ENCODE measurements around the gene SF3B6. TPM values are rescaled to one million over a fixed set of nuclear protein-coding genes. Genes with fewer than 3 reads are reported as not detected.

Gene SF3B6
- total RNA-seq, 1 donor from 2014 or later, result 105 TPM

DNA sequence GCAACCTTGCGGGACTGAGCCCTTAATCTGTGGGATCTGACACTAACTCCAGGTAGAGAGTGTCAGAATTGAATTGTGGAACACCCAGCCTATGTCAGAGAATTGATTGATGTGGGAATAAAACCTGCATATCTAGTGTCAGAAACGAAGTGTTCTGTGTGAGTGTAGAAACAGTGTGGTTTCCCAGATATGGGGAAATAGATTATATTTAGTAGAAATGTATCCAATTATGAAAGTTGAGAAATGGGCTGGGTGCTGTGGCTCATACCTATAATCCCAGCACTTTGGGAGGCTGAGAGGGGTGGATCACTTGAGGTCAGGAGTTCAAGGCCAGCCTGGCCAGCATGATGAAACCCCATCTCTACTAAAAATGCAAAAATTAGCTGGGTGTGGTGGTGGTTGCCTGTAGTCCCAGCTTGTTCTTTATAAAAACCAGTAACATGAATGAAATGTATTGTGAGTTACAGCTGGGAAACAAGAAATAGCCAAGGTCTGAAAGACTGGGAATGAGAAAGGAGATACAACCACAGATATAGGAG lies 12.8 kb upstream of the SF3B6 start:
- H3K27ac Mint-ChIP-seq (ENCODE audit: unreplicated experiment), result no peak overlapping the region

DNA sequence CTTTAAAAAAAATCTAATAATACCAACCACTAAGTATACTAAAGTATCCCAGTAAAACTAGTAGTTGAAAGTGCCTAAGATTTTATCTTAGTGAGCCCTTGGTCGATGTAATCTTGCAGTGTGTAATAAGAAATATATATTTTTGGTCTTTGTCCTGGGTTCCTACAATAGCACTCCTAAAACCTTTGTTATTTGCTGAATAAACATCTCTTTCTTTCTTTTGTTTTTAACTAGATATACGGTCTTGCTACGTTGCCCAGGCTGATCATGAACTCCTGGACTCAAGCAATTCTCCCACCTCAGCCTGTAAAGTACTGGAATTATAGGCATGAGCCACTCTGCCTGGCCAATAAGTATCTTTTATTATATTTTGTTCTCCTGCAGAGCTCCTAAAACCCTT lies 10.9 kb upstream of the SF3B6 start:
- DNase-seq (ENCODE audit: low read depth), result no peak
- Mint-ChIP-seq H3K4me3 (ENCODE audit: unreplicated experiment) (no peak overlapping the region), H3K27ac (ENCODE audit: unreplicated experiment) (no peak overlapping the region), H3K27me3 (ENCODE audit: low read depth, unreplicated experiment) (no peaks in the 10 kb centered on the region), H3K36me3 (ENCODE audit: low read depth, unreplicated experiment) (peaks cover 8% of the 10 kb centered on the region), H3K4me1 (ENCODE audit: low read depth, unreplicated experiment) (peaks cover 4% of the 10 kb centered on the region), H3K9me3 (ENCODE audit: unreplicated experiment) (no peaks in the 10 kb centered on the region)
- H3K4me1 ChIP-seq (ENCODE audit: insufficient read depth, low read length), result peaks cover 8% of the 10 kb centered on the region
- H3K4me3 ChIP-seq (ENCODE audit: insufficient read depth, low read depth, low read length), result no peak overlapping the region
- no peak for FAIRE-seq
- H4K20me1 ChIP-seq (ENCODE audit: insufficient read depth, low read length), result no peaks in the 10 kb centered on the region
- H3K4me2 ChIP-seq (ENCODE audit: low read length), result no peak overlapping the region
- H3K9me3 ChIP-seq (ENCODE audit: insufficient read depth, low read depth, low read length), result no peaks in the 10 kb centered on the region
- peaks cover 11% of the 10 kb centered on the region for H3K79me2 ChIP-seq (ENCODE audit: insufficient read depth, low read length)
- no peak for TF ChIP-seq EZH2 (IDR thresholded peaks at IDR 0.05; ENCODE audit: insufficient read depth, low read length)
- TF ChIP-seq, protein P1, sequence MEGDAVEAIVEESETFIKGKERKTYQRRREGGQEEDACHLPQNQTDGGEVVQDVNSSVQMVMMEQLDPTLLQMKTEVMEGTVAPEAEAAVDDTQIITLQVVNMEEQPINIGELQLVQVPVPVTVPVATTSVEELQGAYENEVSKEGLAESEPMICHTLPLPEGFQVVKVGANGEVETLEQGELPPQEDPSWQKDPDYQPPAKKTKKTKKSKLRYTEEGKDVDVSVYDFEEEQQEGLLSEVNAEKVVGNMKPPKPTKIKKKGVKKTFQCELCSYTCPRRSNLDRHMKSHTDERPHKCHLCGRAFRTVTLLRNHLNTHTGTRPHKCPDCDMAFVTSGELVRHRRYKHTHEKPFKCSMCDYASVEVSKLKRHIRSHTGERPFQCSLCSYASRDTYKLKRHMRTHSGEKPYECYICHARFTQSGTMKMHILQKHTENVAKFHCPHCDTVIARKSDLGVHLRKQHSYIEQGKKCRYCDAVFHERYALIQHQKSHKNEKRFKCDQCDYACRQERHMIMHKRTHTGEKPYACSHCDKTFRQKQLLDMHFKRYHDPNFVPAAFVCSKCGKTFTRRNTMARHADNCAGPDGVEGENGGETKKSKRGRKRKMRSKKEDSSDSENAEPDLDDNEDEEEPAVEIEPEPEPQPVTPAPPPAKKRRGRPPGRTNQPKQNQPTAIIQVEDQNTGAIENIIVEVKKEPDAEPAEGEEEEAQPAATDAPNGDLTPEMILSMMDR (IDR thresholded peaks at IDR 0.05; ENCODE audit: insufficient read depth, low read depth, low read length), result no peak
- no peak overlapping the region for H3K27ac ChIP-seq (ENCODE audit: low read depth, low read length)
- H3K36me3 ChIP-seq (ENCODE audit: insufficient read depth, low read length), result peaks cover 8% of the 10 kb centered on the region
- H2AFZ ChIP-seq (ENCODE audit: low read depth, low read length), result no peak overlapping the region
- no peaks in the 10 kb centered on the region for H3K27me3 ChIP-seq (ENCODE audit: insufficient read depth, low read length)
- no peak overlapping the region for H3K9ac ChIP-seq (ENCODE audit: low read length)

More for the DNA sequence above, 12.8 kb upstream of the SF3B6 start:
- no peaks in the 10 kb centered on the region for H3K27me3 ChIP-seq (ENCODE audit: insufficient read depth, low read length)
- no peaks in the 10 kb centered on the region for H3K4me1 ChIP-seq (ENCODE audit: insufficient read depth, low read length)
- Mint-ChIP-seq H3K36me3 (ENCODE audit: low read depth, unreplicated experiment) (no peaks in the 10 kb centered on the region), H3K9me3 (ENCODE audit: unreplicated experiment) (no peaks in the 10 kb centered on the region), H3K4me3 (ENCODE audit: unreplicated experiment) (no peak overlapping the region), H3K4me1 (ENCODE audit: low read depth, unreplicated experiment) (no peaks in the 10 kb centered on the region), H3K27me3 (ENCODE audit: low read depth, unreplicated experiment) (no peaks in the 10 kb centered on the region)
- H3K9ac ChIP-seq (ENCODE audit: low read length), result no peak overlapping the region
- H3K79me2 ChIP-seq (ENCODE audit: insufficient read depth, low read length), result no peaks in the 10 kb centered on the region
- DNase-seq (ENCODE audit: low read depth) (no peak), FAIRE-seq (no peak)
- H3K36me3 ChIP-seq (ENCODE audit: insufficient read depth, low read length), result no peaks in the 10 kb centered on the region
- H4K20me1 ChIP-seq (ENCODE audit: insufficient read depth, low read length), result no peaks in the 10 kb centered on the region
- H3K27ac ChIP-seq (ENCODE audit: low read depth, low read length), result no peak overlapping the region
- H3K4me3 ChIP-seq (ENCODE audit: insufficient read depth, low read depth, low read length), result no peak overlapping the region
- no peak overlapping the region for H2AFZ ChIP-seq (ENCODE audit: low read depth, low read length)
- TF ChIP-seq EZH2 (IDR thresholded peaks at IDR 0.05; ENCODE audit: insufficient read depth, low read length), result no peak
- TF ChIP-seq, protein P1 (IDR thresholded peaks at IDR 0.05; ENCODE audit: insufficient read depth, low read depth, low read length), result no peak
- no peaks in the 10 kb centered on the region for H3K9me3 ChIP-seq (ENCODE audit: insufficient read depth, low read depth, low read length)
- H3K4me2 ChIP-seq (ENCODE audit: low read length), result no peak overlapping the region

DNA sequence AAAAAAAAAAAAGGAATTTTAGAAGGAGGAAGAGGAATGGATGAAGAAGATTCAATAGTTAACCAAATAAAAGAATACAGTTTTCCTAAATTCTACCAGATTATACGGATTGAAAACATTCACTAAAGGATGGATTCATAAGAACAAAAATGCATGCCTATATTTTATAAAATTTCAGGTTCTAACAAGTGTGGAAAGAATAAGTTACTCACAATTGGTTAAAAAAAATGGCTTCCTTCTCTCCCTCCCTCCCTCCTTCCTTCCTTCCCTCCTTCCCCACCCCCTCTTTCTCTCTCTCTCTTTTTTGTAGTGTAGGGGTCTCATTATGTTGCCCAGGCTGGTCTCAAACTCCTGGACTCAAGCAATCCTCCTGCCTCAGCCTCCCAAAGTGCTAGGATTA lies 10.1 kb upstream of the SF3B6 start:
- Histone ChIP-seq H3K4me2 (ENCODE audit: low read length) (no peak overlapping the region), H3K9ac (ENCODE audit: low read length) (no peak overlapping the region), H3K79me2 (ENCODE audit: insufficient read depth, low read length) (peaks cover 11% of the 10 kb centered on the region), H3K27me3 (ENCODE audit: insufficient read depth, low read length) (no peaks in the 10 kb centered on the region), H2AFZ (ENCODE audit: low read depth, low read length) (no peak overlapping the region), H3K27ac (ENCODE audit: low read depth, low read length) (no peak overlapping the region), H3K36me3 (ENCODE audit: insufficient read depth, low read length) (peaks cover 8% of the 10 kb centered on the region), H3K4me3 (ENCODE audit: insufficient read depth, low read depth, low read length) (no peak overlapping the region), H3K9me3 (ENCODE audit: insufficient read depth, low read depth, low read length) (no peaks in the 10 kb centered on the region), H3K4me1 (ENCODE audit: insufficient read depth, low read length) (peaks cover 8% of the 10 kb centered on the region), H4K20me1 (ENCODE audit: insufficient read depth, low read length) (no peaks in the 10 kb centered on the region)
- peaks cover 4% of the 10 kb centered on the region for H3K4me1 Mint-ChIP-seq (ENCODE audit: low read depth, unreplicated experiment)
- H3K36me3 Mint-ChIP-seq (ENCODE audit: low read depth, unreplicated experiment), result peaks cover 10% of the 10 kb centered on the region
- no peak overlapping the region for H3K4me3 Mint-ChIP-seq (ENCODE audit: unreplicated experiment)
- FAIRE-seq (no peak), DNase-seq (ENCODE audit: low read depth) (no peak)
- no peak overlapping the region for H3K27ac Mint-ChIP-seq (ENCODE audit: unreplicated experiment)
- TF ChIP-seq EZH2 (IDR thresholded peaks at IDR 0.05; ENCODE audit: insufficient read depth, low read length), result no peak
- TF ChIP-seq, protein P1 (IDR thresholded peaks at IDR 0.05; ENCODE audit: insufficient read depth, low read depth, low read length), result no peak
- H3K27me3 Mint-ChIP-seq (ENCODE audit: low read depth, unreplicated experiment), result no peaks in the 10 kb centered on the region
- no peaks in the 10 kb centered on the region for H3K9me3 Mint-ChIP-seq (ENCODE audit: unreplicated experiment)

Data from astrocyte (in vitro differentiated cells and primary cell).